HG02938 (cell line): ENCODE measurements around the gene LTV1.
"Not testable (repeated sequence)": the region's sequence is repeated elsewhere in the genome, so short reads cannot be mapped to it uniquely, and the experiment has no call there.

Source experiments
- ATAC-seq: cut with Tn5 transposase; IDR thresholded peaks from one replicate; pipeline ENCODE4 v1.9.1; 2021; ENCODE audit warnings: mild to moderate bottlenecking, moderate library complexity; ENCODE audit not compliant: unreplicated experiment

The LTV1 gene

DNA sequence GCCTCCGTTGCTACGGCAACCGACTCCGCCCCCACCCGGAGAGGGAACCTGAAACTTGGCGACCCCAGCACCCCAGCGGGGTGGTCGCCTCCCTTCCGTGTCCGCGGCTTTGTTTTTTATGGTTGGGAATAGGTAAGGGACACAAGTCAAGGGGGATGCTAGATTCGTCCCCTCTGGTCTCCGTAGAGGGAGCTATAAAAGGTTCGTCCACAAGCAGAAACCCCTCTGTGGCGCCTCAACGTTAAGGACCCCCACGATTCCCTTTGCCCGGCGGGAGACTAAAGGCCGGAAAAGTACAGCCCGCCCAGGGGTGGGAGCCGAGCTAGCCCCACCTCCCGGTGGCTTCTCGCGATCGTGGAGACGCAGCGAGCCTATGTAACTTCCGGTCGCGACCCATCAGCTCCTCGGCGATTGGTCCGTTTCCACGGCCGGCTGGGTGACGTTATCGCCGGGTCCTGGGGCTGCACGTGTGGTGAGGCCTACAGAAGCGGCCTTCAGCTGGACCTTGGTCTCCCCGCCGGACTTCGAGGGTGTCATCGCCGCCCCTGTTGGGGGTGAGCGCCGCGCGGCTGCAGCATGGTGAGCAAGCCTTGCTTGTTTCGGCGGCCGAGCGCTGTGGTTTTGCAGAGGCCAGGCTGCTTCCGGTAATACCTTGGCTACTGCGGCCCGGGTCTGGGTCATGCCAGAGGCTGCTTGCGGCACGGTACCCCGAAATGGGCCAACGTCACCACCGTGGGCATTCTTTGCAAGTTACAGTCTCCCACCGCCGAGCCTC lies at the start of gene LTV1:
TSS of gene LTV1 (plus strand) at position 437 of the 775 bp plus-strand sequence. CDS start at position 577, 140 bp downstream.
- peak; percentile 99 for ATAC-seq

DNA sequence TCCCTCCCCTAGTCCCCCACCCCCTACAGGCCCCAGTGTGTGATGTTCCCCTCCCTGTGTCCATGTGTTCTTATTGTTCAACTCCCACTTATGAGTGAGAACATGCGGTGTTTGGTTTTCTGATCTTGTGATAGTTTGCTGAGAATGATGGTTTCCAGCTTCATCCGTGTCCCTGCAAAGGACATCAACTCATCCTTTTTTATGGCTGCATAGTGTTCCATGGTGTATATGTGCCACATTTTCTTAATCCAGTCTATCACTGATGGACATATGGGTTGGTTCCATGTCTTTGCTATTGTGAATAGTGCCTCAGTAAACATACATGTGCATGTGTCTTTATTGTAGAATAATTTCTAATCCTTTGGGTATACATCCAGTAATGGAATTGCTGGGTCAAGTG lies 46.6 kb upstream of the LTV1 start:
- ATAC-seq: not testable (repeated sequence)

- not testable (repeated sequence) for ATAC-seq
These were observed 44.7 kb upstream of the LTV1 start for GRCh38 chr6:143798487-143798886.

DNA sequence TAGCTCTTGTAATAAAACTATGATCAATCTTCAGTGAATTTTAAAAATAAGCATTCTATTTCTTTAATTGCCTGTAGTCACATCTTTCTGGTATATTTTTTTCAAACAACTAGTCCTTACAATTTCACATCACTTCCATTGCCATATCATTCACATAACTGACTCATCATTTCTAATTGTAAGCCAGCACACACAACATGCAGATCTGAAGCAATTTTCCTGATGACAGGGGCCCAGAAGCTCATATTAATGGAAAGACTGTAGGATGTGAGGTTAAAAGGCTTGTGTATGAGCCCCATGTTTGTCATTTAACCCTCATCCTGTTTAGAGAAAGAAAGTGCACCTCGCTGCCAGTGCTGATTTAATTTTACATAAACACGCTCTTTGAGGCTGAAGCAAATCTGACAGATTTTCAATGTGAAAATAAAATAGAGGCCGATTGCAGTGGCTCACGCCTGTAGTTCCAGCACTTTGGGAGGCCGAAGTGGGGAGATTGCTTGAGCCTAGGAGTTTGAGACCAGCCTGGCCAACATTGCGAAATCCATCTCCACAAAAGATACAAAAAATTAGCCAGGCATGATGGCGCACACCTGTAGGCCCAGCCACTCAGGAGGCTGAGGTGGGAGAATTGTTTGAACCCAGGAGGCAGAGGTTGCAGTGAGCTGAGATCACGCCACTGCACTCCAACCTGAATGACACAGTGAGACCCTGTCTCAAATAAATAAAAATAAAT lies 40.1 kb upstream of the LTV1 start:
- no peak for ATAC-seq

DNA sequence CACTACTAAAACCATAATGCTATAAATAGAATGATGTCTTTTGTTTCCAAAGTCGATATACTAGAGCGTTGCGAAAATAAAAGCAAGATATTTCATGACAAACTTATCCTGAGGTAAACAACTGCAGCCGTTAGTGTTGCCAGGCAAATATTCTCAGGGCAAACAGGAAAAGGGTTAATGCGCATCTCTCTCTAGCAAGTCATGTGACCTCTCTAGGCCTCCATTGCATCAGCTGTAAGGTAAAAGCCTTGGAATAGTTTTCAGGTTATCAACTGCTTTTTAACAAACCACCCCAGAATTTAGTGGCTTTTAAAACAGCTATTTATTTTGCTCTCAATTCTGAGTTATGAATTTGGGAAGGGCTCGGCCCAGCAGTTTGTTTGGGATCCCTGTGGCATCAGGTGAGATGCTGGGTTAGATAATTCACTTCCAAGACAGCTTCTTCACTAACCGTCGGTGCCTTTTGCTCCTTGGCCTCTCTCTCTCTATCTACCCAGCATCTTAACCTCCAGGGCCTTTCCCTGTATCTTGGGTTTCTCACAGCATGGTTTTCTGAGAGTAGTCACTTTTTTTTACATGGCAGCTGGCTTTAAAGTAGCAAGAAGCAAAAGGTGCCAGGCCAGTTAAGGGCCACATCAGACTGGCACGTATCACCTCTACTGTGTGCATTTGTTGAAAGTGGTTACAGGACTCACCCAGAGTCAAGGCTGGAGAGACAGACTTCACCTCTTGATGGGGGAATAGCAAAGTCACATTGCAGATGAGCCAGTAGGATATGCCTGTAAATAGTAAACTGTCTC lies 39.2 kb upstream of the LTV1 start:
- no peak for ATAC-seq

GRCh38 chr6:143804835-143805239 lies 38.3 kb upstream of the LTV1 start:
- no peak for ATAC-seq

GRCh38 chr6:143806282-143807102 lies 36.6 kb upstream of the LTV1 start:
- ATAC-seq: no peak

DNA sequence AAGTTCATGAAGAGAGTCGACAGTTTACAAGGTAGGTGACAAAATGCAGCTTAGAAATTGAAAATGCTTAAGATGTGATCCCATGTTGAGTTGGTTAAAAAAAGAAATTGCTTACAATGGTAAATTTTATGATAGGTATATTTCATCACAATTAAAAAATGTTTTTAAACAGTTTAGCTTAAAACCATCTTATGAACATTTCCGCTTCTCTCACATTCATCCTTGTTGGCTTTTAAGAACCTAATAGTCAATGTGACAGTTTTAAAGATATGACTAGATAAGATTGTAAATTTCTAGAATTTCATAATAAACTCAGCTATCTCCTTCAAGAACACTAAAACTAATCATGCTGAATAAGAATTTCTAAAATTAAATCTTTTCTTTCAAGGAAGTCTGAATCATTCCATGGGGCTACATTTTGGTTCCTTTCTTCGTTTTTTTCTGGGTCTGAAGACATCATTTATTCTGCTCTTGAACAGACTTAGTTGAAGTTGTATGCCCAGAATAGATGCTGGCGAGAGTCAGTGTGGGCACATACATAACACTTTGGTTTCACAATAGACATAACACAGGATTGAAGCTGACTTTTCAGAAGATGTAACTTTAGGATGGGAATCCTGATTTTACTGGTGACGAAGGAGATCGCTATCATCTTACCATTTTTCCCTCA lies 35.9 kb upstream of the LTV1 start:
- no peak for ATAC-seq

GRCh38 chr6:143810745-143811144 lies 32.4 kb upstream of the LTV1 start:
- ATAC-seq: no peak

DNA sequence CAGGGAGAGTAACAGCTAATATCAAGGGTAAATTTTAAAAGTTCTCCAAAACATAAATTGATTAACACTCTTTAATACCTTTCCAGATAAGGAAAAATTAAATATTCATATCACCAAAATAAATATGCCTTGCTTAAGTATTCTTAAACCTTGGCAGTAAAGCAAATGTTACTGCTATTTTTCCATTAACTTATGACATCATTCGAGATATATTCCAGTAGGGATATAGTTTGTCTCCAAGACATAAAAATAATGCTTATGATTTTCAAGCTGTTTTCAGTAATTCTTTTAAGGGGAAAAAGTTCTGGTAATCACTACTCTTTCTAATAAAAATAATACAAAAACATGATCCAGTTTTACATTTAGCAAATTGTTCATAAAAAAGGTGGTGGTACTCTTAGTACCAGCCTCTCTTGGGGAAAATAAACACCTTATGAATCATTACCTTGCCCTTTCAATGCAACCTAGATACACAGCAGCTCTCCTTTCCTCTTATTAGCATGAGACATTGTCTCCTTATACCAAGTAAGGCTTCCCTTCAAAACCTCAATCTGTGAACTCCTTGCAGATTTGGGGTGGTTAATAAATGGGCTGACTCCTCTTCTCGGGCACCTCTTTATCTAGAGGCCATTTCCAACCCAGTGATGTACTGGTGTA lies 31.5 kb upstream of the LTV1 start:
- ATAC-seq: no peak

DNA sequence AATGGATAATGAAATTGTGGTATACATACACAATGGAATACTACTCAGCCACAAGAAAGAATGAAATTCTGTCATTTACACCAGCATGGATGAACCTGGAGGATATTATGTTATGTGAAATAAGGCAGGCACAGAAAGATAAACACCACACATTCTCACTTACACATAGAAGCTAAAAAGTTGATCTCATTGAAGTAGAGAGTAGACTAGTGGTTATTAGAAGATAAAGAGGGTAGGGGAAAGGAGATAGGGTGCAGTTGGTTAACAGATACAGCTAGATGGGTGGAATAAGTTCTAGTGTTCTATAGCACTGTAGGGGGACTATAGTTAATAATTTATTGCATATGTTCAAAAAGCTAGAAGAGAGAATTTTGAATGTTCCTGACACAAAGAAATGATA lies 25.5 kb upstream of the LTV1 start:
- ATAC-seq: no peak

- ATAC-seq: no peak
These were observed 21.8 kb upstream of the LTV1 start for GRCh38 chr6:143821359-143821758.

DNA sequence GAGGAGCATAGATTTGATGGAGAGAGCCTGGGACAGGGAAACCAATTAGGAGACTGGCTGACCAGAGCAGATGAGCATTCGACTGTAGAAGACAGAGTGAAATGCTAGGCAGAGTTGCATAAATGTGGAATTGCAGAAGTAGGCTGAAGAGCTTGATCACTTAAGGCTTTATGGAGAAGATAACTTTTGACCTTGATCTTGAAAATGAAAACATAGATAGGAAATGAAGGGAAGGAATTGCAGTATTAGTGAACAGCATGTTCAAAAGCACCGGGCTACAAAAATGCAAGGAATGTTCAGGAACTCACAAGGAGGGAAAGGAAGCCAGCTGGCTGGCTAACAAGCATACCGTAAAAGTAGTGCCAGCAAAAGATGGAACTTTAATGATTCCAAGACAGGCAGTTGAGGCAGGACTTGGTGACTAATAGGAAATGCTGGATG lies 20.5 kb upstream of the LTV1 start:
- ATAC-seq: no peak

- no peak for ATAC-seq
These were observed 19.6 kb upstream of the LTV1 start for GRCh38 chr6:143823548-143823947.

DNA sequence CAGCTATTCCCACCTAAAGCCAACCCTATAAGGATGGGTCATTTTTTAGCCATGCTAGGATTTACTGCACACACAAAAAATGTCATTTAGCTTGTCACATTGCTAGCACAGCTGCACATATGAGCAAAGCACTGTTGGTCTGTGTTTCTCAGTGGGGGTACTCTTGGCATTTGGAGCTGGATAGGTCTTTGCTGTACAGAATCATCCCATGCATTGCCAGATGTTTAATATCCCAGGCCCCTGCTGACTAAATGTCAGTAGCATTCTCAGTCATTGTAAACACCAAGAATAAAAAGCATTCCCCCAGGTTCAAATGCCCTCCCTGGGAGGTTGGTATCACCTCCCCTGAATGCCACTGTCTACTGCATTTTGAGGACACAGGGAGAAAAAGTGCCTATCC lies 14.6 kb upstream of the LTV1 start:
- ATAC-seq: no peak

DNA sequence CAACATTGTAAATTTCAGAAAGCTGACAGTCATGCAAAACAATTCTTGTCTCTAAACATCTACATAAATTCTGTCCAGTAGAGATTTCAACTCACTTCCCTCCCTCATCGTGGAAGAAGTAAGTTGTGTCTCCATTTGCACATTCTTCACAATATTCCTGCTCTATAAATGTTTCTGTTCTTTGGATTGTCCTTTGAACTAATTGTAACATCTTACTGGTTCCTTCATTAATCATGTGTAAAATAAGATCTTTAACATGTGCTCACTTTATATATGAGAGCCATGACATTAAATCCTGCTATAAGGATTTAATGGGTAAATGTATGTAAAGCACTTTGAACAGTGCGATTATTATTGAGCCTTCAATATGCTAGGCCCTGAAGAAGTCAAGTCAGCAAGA lies 7.0 kb upstream of the LTV1 start:
- no peak for ATAC-seq

- no peak for ATAC-seq
These were observed 4.7 kb upstream of the LTV1 start for GRCh38 chr6:143838395-143838794.

DNA sequence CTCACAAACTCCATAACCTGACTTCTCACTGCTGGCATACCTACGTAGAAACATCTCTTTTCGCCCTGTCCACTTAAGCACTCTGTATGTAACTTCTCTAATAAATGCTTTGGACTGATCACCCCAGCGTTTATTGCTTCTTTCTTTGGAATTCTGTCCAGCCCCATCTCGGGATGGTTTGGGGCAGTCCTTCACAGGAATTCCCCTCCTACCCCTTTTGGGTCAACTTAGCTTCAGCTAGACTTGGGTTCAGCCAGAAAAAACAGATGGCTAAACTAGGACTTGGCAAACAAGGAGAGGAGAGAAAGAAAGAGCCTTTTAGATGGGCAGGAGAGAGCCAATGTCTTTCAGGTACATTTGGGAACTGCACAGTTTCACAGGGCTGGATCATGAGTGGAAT lies 3.9 kb upstream of the LTV1 start:
- no peak for ATAC-seq

- ATAC-seq: no peak
These were observed 2.4 kb upstream of the LTV1 start for GRCh38 chr6:143840595-143841265.
